Gastroesophageal sphincter (tissue), 3 donors: ENCODE data around the gene C1QB.

ENCODE experiments used
- EP300 ChIP-seq: sonication (generic); formaldehyde crosslinking; IDR thresholded peaks from one replicate; pipeline ENCODE4 v1.6.1; 2017; ENCODE audit warnings: antibody characterized with exemption, mild to moderate bottlenecking
- POLR2A ChIP-seq, 2 donors: fragments of 450-650 bp; IDR thresholded peaks; one replicate each; pipeline ENCODE4 v1.6.1; 2017; ENCODE audit warnings: antibody characterized with exemption in 2 of 2, mild to moderate bottlenecking in 2 of 2, moderate library complexity in 1 of 2
- POLR2AphosphoS5 ChIP-seq: sonication (generic); formaldehyde crosslinking; IDR thresholded peaks from one replicate; pipeline ENCODE4 v1.6.1; 2017; ENCODE audit warnings: antibody characterized with exemption
- TF ChIP-seq, protein P1 (sequence below), 4 experiments: fragments of 200-600 bp in 2 of 4; fragments of 450-650 bp in 2 of 4; sonication (generic) in 1 of 4; IDR thresholded peaks; one replicate each; pipeline ENCODE4 v1.5.1; 2017 to 2019; ENCODE audit warnings: antibody characterized with exemption in 4 of 4, mild to moderate bottlenecking in 2 of 4, moderate library complexity in 2 of 4

DNA sequence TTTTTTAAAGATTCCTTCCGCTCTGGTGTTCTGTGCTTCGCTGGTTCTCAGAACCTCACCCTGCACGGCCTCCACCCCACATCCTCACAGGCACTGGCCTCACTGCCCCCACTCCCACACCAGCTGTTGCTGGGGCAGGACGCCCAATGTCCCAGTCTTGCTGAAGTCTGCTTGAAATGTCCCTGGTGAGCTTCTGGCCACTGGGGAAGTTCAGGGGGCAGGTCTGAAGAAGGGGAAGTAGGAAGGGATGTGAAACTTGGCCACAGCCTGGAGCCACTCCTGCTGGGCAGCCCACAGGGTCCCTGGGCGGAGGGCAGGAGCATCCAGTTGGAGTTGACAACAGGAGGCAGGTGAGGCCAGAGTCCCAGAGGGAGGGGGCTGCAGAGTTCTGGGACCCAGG is 16.7 kb upstream of the C1QB start, which contains the start of gene C1QA:
- peak in 1 of 2 donors; percentile 24 for TF ChIP-seq POLR2A (IDR thresholded peaks at IDR 0.05)
- TF ChIP-seq, protein P1, sequence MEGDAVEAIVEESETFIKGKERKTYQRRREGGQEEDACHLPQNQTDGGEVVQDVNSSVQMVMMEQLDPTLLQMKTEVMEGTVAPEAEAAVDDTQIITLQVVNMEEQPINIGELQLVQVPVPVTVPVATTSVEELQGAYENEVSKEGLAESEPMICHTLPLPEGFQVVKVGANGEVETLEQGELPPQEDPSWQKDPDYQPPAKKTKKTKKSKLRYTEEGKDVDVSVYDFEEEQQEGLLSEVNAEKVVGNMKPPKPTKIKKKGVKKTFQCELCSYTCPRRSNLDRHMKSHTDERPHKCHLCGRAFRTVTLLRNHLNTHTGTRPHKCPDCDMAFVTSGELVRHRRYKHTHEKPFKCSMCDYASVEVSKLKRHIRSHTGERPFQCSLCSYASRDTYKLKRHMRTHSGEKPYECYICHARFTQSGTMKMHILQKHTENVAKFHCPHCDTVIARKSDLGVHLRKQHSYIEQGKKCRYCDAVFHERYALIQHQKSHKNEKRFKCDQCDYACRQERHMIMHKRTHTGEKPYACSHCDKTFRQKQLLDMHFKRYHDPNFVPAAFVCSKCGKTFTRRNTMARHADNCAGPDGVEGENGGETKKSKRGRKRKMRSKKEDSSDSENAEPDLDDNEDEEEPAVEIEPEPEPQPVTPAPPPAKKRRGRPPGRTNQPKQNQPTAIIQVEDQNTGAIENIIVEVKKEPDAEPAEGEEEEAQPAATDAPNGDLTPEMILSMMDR (IDR thresholded peaks at IDR 0.05) = no peak
- TF ChIP-seq POLR2AphosphoS5 = no peak
- no peak for TF ChIP-seq EP300
